Left lobe of liver (tissue), 2 donors: ENCODE data around the gene TPCN2. TPM values are rescaled to one million over a fixed set of nuclear protein-coding genes. Genes with fewer than 3 reads are reported as not detected.
"Not testable (repeated sequence)": the region's sequence is repeated elsewhere in the genome, so short reads cannot be mapped to it uniquely, and the experiment has no call there.

Experiments used
- ATAC-seq: fragments of 200-7000 bp; cut with Tn5 transposase; one replicate; pipeline ENCODE4 v1.9.1; 2020; ENCODE audit warnings: mild to moderate bottlenecking, moderate library complexity
- DNase-seq: peaks from one replicate; pipeline ENCODE4 v3.0.0-alpha.2; 2020; ENCODE audit warnings: low spot score
- total RNA-seq: library from RNA; stranded (reverse); gene quantifications from one replicate; pipeline ENCODE4 v1.2.1, GENCODE V29; 2021
- donor health status: DM: no; HTN: no; CAD: no; lungs with moderate emphysema.
- donor health status: DM: no; HTN: yes; CAD: no.

TPCN2 gene
- total RNA-seq, 1 donor from 2014 or later = 35.0 TPM

DNA sequence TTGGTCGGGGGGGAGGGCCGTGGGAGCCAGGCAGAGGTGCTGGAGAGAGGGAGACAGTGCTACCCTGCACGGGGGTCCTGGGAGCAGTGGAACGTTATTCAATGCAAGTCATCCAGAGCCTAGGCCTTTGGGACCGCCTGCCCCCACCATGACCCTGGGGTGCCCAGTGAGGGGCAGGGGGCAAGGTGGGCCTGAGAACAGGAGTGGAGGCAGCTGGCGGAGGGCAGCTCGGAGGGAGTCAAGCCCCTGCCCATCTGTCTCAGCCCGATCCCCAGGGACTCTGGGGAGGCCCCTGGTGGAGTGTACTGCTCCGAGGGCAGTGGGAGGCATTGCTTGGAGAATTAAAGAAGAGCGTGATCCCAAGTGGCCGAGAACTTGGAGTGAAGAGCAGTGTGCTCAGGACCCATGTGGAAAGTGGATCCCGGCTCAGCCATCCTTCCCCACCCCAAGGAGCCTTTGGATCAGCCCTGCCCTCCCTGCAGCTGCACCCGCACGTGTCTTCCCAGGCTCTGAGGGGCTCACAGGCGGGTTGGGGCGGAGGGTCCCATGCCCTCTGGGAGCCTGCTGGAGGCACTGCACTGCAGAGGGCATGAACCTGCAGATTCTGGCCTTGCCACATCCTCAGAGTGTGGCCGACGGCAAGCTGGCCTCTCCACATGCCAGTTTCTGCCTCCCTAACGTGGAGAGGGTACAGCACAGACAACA lies 73.0 kb downstream of the TPCN2 start:
- DNase-seq (no peak), ATAC-seq (no peak)

DNA sequence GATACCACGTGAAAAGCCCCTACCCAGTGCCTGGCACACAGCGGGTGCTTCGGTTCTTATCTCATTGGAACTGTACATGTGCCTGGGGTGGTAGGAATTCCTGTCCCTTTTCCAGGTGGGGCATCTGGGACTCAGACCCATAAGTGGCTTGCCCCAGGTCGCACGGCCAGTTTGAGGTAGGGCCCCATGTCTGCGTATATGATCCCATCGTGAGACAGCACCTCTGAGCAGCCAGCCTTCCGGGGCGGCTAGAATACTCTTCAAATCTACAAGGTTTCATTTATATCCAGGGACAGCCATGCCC lies 73.5 kb downstream of the TPCN2 start:
- no peak for DNase-seq
- ATAC-seq = no peak

DNA sequence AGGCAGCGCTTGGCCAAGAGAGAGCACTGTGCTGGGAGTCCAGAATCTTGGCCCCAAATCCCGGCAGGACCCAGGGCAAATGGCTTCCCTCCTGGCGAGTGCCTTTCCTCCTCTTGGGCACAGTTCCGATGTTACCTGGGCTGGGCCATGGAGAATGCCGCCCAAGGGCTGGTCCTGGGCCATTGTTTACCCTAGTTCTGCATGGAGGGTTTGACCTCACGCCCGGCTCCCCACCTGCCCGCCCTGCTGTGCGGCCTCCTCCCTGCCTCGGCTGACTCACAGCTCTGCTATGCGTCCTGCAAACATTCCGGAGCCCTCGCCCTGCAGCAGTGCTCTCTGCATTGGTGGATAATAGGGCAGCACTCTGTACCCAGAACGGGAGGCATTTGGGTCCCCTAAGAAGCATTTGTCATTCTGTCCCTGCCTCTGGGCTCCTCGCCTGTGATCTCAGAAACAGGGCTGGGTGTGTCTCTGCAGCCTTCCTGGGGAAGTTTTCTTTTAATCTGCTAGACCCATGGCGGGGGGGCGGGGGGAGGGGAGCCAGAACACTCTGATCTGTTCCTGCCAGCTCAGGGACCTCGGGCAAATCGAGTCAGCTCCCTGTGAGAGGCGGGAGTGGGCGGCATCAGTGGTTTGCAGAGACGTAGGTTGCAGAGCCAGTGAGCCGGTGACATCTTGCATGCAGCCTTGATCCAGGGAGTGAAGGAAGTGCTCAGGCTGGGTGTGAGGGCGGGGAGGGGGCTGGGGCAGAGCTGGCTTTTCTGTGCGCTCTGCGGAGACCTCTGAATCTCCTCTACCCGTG lies 74.1 kb downstream of the TPCN2 start:
- ATAC-seq (peak; percentile 74), DNase-seq (peak; percentile 59)

DNA sequence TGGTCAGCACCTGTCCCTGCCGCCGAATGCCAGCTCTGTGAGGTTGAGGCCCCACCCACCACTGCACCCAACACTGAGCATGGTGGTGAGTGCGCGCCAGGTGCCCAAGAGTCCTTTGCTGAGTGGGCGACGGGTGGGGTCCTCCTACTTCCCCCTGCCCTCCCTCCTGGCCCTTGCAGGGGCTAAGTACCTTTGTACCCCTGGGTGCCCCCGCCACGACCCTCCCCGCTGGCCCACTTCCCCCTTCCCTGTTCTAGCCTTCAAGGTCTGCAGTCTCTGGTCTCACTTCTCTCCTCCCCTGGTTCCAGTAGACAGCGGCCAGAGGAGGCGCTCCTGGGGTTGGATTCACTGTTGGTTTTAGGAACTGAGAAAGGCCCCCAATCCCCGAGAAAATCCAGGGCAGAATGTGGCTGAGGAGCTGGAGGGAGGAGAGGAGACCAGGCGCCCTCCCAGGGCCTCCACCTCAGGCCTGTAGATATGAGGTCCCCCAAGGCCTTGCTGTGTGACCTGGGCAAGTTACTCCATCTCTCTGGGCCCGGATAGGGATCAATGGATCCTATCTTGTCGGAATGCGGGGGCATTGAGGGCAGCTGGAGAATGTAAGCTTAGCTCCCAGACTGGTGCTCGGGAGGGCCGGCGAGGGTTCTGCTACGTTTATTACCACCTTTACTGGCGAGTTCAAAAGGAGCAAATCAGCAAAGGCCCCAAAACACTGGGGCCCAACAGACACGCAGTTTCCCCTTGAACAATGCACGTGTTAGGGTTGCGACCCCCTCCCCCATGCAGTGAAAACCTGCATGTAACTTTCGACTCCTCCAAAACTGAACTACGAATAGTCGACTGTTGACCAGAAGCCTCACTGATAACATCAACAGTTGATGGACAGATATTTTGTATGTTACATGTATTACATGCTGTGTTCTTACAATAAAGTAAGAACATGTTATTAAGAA lies 75.1 kb downstream of the TPCN2 start:
- DNase-seq (no peak), ATAC-seq (no peak)

DNA sequence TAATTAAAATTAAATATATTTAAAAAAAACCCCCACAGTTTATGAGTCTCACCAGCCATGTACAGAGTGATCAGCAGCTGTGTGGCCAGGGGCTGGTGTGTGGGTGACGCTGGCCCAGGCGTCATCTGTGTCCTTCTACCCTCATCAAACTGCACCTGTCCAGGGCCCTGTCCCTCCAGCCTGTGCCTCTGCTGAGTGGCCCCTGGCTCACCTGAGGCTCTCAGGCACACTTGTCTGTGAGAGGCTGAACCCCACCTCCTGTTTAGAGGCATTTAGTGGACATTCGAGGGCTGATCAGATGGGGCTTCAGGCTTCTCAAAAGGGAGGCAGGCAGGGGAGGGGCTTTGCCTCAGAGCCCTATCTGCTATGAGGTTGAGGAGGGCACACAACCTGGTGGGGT lies 77.1 kb downstream of the TPCN2 start:
- DNase-seq (no peak), ATAC-seq (no peak)

DNA sequence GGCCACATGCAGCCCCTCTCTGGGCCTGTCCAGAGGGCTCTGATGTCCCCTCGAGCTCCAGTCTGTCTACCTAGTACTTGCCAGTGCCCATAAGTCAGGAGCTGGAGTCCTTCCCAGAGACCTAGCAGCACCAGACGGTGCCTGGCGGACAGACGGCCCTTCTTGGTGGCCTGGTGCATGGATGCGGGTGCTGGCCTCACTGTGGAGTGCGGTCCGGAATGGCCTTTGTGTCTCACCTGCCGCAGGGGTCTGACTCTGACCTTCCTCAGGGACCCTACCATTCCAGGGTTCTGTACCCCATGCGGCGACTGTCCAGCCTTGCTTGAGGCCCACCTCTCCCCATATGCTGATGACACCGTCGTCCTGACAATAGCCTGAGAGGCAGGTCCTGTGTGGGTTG lies 77.6 kb downstream of the TPCN2 start:
- no peak for DNase-seq
- no peak for ATAC-seq

DNA sequence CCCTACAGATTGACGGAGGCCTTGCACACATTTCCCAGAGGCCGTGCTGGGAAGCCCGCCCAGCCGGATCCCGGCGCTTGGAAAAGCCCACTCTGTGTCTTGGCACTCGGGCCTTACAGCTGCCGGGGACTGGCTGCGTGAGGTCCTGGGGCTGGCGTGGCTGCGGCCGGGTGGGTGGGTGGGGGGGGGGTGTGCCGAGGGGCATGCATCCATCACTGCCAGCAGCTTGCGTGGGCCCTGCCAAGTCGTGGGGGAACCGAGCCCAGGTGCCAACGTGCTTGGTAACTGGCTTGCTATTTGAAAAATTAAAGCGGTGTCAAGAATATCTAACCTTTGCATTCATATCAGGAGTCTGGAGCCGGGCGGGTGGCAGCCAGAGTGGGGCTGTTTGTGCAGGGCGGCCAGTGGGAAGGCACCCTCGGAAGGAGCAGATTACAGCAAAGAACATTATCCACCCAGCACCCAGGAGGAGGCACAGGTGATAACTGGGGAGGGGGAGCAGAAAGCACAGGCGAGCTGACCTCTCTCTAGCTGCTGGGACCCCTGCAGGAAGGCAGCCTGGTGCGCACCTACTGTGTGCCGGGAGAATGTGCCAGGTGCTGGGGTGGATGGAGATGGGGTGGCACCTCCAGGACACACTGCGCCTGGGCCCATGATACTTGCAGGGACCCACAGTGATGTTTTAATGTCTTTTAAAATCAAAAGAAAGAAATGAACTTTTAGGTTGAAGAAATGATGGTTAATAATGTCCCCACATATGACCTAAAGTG lies 78.5 kb downstream of the TPCN2 start:
- no peak for DNase-seq
- no peak for ATAC-seq

DNA sequence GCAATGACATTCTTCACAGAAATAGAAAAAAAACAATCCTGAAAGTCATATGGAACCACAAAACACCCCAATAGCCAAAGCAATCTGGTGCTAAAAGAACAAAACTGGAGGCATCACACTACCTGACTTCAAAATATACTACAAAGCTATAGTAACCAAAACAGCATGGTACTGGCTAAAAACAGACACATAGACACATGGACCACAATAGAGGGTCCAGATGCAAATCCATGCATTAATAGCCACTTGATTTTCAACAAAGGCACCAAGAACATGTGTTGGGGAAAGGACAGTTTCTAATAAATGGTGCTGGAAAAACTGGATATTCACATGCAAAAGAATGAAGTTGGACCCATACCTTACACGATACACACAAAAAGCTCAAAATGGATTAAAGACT lies 79.2 kb downstream of the TPCN2 start:
- DNase-seq = no peak
- ATAC-seq = no peak

DNA sequence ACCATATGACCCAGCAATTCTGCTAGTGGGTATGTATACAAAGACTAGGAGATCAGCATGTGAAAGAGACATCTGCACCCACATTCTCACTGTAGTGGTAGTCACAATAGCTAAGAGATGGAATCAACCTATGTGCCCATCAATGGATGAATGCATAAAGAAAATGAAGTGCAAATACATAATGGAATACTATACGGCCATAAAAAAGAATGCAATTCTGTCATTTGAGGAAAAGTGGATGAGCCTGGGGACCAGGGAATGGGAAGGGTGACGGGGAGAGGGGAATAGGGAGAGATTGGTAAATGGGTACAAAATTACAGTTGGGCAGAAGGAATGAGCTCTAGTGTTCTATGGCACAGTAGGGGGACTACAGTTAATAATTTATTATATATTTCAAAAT lies 80.3 kb downstream of the TPCN2 start:
- DNase-seq (no peak), ATAC-seq (no peak)

DNA sequence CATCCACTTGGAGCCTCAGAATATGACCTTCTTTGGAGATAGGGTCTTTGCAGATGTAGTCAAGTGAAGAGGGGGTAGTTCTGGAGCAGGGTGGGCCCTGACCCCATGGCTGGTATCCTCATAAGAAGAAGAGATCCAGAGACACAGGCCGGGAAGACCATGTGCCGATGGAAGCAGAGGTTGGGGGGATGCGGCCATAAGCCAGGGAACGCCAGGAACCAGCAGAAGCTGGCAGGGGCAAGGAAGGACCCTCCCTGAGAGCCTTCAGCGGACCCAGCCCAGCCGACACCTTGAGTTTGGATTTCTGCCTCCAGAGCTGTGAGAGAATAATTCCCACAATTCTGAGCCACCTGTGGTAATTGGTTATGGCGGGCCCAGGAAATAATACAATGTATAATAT lies 80.9 kb downstream of the TPCN2 start:
- no peak for ATAC-seq
- DNase-seq = no peak

DNA sequence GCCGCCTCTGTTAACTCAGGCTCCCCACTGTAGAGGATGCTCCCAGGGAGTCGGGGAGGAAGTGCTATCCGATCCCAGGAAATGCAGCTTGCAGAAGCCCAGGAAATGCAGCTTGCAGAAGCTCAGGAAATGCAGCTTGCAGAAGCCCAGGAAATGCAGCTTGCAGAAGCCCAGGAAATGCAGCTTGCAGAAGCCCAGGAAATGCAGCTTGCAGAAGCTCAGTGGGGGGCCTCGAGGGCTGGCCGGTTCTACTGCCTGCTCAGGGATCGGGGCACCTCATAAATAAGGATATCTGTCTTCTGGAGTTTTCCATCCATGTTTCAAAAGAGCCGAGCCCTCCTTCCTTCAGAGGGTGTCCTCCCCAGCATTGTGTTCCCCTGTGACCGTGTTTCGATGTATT lies 81.9 kb downstream of the TPCN2 start:
- ATAC-seq (no peak), DNase-seq (no peak)

DNA sequence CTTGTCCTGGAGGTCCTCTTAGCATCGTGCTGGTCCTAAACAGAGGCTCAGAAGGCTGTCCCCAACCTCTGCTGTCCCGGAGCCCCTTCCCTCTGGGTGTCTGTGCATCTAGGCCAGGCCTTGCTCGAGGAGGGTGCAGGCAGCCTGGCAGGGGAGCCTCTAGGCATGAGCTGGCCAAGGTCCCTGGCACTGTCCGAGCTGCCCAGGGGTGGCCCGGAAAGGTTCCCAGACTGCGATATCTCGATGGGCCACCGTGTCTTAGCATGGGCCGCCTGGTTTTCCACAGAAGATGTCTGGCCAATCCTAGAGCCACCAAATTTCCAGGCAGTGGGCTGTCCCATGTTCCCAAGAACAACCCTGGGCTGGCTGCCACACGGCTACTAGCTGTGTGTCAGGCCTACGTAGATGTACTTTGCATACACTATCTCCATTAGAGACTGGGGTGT lies 82.4 kb downstream of the TPCN2 start:
- DNase-seq (no peak), ATAC-seq (peak; percentile 22)

DNA sequence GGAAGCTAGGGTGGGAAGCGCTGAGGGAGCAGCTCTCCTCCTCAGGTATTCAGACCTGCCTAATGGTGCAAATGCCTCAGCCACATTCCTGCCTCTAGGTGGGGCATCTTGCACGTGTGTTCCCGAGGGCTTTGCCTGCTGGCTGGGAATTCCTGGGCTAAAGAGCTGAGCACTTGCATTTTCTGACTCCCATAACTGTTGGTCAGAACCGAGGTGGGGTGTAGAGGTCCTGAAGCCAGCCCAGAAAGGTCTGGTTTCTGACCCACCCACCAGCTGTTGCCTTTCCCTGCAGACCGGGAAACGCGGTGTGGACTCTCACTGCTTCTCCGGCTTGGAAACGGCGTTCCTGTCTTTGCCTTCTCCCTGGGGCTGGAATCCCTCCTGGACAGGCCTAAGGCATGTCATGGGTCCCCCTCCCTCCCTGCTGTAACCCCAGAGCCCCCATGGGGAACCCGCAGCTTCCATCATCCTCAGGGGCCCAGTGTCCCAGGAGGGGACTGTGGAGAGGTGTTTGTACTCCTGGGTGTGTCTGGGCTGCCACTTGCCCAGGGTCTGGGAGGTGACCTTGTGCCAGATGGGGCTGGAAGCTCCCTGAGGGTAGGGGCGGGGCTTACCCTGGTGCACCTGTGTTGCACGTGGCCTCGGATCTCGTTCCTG lies 83.0 kb downstream of the TPCN2 start:
- peak; percentile 99 for ATAC-seq

DNA sequence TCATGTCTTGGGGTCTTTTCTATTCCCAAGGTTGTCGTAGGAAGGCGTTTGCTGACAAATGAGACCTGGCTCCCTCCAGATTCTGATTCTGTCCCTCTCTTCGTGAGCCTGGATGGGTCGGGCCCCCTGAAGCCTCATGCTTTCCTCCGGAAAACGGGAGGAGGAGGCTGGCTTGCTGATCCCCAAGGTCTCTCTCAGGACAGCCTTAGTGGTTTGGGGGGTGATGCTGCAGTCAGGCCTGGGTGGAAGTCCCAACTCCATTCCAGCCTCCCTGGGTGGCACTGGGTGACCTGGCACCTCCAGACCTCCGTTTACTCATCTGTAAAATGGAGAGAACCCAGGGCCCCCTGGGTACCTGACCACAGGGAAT lies 83.6 kb downstream of the TPCN2 start:
- ATAC-seq (no peak), DNase-seq (no peak)

More for the DNA sequence above, 83.0 kb downstream of the TPCN2 start:
- DNase-seq = peak; percentile 80

DNA sequence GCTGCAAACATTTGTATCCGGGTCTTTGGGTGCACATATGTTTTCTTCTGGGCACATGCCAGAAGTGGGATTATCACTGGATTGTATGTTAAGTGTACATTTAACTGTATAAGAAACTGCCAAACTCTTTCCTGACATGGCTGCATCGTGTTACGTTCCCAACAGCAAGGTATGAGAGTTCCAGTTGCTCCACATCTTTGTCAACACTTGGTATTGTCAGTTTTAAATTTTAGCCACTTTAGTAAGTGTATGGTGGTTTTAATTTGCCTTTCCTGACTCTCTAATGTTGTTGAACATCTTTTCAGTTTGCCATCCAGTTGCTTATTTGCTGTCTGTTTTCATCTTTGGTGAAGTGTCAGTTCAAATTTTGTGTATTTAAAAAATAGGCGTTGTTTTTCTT lies 84.5 kb downstream of the TPCN2 start:
- ATAC-seq = no peak

DNA sequence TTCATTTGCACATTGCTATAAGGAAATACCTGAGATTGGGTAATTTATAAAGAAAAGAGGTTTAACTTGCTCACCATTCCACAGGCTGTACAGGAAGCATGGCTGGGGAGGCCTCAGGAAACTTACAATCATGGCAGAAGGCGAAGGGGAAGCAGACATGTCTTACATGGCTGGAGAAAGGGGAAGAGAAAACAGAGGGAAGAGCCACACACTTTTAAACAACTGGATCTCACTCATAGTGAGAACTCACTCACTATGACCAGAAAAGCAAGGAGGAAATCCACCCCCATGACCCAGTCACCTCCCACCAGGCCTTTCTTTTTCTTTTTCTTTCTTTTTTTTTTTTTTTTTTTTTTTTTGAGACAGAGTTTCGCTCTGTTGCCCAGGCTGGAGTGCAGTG lies 85.5 kb downstream of the TPCN2 start:
- not testable (repeated sequence) for ATAC-seq, DNase-seq

More for the DNA sequence above, 84.5 kb downstream of the TPCN2 start:
- no peak for DNase-seq

DNA sequence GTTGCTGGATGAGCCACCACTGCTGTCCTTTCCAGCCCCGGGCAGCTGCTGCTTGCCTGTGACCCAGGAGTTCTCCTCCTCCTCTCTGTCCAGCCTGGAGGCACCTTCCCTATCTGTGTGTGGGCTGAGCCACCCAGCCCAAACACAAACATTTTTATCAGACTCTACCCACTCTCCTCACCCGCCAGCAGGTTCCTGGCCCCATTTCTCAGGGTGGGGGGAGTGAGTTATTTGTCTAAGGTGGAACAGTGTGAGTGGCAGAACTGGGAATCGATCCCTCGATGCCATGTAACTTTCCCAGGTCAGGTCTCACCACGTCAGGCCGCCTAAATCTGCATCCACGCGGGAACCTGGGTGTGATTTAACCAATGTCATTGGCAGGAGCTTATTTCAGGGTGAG lies 86.2 kb downstream of the TPCN2 start:
- ATAC-seq (no peak), DNase-seq (no peak)

DNA sequence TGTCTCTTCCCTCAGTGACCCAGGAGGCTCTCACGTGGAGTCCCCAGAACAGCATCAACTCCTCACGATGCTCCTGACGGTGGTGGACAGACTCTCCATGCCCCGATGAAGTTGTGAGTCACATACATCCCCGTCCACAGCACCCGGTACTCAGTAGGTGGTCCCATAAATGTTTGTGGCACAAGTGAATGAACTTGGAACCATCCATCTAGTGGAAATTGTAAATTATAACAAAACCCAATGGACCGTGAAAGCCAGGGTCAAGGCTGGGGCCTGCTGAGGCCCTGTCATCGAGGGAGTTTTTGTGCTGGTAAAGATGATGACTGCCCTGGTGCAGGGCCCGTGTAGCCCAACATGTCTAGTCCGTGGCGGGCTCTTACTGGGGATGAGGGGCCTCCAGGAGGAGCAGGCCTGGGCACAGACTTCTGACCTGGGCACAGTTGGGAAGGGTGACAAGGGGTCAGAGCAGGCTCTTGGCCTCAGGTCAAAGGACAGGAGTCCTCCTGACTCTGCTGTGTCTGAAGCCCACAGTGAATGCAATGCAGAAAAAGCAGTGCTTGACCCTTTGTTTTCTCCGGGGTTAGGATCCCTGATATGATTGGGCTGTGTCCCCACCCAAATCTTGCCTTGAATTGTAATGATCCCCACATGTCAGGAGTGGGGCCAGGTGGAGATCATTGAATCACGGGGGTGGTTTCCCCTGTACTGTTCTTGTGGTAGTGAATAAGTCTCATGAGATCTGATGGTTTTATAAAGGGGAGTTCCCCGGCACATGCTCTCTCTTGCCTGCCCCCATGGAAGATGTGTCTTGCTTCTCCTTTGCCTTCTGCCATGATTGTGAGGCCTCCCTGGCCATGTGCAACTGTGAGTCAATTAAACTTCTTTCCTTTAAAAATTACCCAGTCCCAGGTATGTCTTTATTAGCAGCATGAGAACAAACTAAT lies 87.0 kb downstream of the TPCN2 start:
- peak; percentile 18 for ATAC-seq
- DNase-seq = no peak

DNA sequence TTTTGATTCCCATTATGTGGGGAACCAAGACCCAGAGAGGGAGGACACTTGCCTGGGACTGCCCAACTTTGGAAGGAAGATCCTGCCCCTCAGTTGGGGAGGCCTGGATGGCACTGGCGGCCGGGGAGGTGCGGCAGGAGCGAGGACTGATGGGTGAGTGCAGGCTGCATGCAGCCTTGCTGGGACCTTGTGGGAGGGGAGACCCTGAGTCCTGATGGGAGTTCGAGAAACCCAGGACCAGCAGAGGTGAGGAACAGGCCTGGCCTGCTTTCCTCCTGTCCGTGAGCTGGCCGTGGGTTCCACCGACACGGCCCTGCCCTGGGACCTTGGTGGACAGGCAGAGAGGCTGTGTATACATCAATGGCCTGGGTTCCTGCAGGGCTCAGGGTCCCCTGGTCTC lies 87.7 kb downstream of the TPCN2 start:
- ATAC-seq (no peak), DNase-seq (no peak)
